NCI-H748 treated with DMSO at 0.1 percent for 48 hours (cell line): ENCODE results near the gene SDR42E2.
"Not testable (repeated sequence)": the region's sequence is repeated elsewhere in the genome, so short reads cannot be mapped to it uniquely, and the experiment has no call there.

Experiments used
- DNase-seq: peaks from one replicate; lab custom pipeline; 2025; lab: John Stamatoyannopoulos, UW

The SDR42E2 gene

DNA sequence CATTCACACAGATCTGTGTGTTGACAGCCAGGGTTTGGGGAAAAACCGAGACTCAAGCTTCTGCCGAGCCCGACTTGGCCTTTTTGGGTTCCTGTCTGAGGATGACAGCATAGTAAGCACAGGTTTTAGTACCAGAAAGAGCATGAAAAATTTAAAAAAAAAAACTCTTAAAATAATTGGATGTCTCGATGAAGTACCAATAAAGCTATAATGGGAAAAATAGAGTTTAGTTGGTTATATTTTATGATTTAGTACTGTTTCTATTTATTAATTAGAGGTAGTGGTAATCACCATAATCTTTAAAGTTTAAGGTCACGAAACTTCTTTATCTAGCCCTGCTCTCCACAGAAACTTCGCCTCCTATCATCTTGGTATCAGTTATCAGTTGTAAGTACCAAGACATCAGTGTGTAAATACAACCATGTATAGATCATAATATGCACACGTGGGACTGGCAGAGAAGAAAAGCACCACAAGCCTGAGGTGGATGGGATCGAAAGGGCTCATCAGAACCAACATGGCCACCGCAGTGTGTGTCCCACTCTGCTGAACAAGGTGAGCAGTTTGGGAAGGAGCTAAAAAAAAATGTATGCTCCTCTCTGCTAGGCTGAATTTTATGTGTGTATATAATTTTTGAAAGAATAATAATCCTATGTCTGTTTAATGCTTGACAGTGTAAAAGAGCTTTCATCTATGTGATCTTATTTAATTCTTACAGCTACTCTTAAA lies 29.4 kb downstream of the SDR42E2 start:
- DNase-seq: no peak

- DNase-seq: peak; percentile 21
Observed at GRCh38 chr16:22192261-22193062, 30.2 kb downstream of the SDR42E2 start.

DNA sequence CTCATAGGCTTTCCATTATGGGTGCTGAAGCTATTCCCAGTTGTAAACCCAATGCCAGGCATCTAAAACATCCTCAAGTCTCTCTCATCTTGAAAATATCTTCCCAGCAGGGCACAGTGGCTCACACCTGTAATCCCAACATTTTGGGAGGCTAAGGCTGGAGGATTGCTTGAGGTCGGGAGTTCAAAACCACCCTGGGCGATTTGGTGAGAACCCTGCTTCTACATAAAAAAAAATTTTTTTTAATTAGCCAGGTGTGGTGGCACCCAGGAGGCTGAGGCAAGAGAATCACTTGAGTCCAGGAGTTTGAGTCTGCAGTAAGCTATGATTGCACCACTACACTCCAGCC lies 30.7 kb downstream of the SDR42E2 start:
- no peak for DNase-seq

DNA sequence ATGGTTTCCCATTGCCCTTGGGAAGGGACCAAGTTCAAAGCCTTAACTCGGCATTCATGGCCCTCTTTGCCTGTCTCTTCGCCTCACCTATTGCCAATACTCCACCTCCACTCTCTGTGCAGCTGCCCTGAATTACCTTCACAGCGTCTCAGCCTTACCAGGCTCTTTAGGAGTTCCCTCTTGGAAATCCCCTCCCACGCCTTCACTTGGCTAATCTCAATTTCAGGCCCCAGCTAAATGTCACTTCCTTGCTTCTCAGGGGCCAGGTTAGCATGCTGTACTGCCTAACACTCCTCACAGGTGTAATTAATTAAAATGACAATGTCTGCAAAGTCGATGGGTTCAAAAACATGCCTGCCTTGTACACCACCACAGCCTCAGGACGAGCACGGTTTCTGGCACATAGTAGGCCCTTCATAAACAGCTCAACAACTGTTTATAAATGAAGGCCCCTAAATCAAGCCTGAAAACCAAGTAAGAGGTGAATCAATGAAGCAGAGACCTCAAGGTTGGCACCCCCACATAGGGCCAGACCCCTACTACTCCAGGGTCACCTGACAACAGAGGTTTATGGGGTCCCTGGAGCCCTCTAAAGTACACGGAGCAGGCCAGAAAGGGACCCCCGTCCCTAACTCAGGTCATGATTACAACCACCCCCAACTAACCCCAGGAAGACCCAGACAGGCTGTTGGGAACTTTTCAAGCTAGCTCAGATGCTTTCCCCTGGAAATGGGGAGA lies 32.6 kb downstream of the SDR42E2 start:
- DNase-seq: no peak

GRCh38 chr16:22195445-22195694 lies 33.1 kb downstream of the SDR42E2 start:
- no peak for DNase-seq

DNA sequence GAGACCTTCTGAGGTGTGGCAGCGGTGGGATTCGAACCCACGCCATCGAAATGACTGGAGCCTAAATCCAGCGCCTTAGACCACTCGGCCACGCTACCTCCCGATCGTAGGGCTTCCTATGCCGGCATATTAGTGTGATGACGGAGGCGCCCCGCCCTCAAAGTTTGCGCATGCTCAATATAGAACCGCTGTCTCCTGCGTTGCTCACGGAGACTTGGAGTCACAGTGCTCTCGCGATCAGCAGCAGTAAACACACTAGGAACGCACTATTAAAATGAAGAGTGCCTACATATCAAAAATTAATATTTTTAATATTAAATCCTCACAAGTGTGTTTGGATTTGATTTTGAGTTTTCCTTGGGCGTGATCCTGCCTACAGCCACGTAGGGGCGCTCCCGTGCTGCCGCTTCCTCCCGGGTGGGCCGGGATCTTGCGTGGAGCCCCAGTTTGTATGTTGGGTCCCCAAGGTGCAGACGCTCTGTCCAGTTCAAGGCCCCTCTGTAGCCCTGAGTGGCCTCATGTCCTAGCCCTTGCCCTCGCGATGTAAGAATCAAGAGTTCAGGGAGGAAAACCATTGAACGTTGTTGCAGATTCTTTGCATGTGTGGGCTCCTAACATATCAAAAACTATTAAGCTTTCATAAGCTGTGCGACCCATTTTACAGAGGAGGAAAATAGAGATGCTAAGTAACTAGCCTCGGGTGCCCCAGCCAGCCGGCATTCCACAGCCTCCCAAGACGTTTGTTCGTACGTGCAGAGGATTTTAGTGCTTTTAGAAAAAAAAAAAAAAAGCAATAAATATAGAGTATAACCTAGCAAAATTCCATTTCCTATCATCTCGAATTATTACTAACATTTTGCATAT lies 33.6 kb downstream of the SDR42E2 start:
- DNase-seq: peak; percentile 63

GRCh38 chr16:22196559-22197168 lies 34.4 kb downstream of the SDR42E2 start:
- DNase-seq: not testable (repeated sequence)

DNA sequence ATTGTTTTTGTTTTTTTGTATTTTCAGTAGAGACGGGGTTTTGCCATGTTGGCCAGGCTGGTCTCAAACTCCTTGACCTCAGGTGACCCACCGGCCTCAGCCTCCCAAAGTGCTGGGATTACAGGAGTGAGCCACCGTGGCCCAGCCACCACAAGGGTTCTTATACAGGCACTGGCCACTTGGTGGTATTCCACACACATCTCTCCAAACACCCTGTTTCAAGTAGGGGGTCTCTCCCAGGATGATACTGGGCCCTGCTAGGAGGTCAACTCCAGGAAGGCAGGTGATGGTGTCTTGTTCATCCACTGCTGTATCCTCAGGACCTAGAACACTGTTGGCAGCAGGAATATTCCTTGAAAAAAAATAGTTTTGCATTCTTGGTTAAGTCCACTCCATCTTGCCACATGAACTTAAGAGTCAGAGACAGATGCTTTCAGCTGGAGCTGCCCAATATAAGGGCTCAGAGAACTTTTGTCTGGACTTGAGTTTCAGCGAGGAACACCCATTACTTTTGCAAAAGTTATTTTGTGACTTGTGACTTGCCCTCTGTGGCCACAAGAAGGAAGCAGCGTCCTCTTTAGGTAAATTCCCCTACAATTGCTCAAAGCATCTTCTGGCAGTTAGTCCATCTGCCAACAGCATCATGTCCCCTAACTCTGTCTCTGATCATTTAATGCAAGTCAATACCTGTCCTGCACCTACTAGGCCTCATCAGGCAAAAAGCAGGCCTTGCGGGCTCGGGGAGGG lies 36.4 kb downstream of the SDR42E2 start:
- DNase-seq: no peak

- DNase-seq: no peak
Observed at GRCh38 chr16:22202261-22202637, 39.9 kb downstream of the SDR42E2 start.

GRCh38 chr16:22203091-22203490 lies 40.8 kb downstream of the SDR42E2 start:
- DNase-seq: no peak

- DNase-seq: no peak
Observed at GRCh38 chr16:22204091-22204655, 41.9 kb downstream of the SDR42E2 start.

- DNase-seq: no peak
Observed at GRCh38 chr16:22205577-22206012, 43.3 kb downstream of the SDR42E2 start.

DNA sequence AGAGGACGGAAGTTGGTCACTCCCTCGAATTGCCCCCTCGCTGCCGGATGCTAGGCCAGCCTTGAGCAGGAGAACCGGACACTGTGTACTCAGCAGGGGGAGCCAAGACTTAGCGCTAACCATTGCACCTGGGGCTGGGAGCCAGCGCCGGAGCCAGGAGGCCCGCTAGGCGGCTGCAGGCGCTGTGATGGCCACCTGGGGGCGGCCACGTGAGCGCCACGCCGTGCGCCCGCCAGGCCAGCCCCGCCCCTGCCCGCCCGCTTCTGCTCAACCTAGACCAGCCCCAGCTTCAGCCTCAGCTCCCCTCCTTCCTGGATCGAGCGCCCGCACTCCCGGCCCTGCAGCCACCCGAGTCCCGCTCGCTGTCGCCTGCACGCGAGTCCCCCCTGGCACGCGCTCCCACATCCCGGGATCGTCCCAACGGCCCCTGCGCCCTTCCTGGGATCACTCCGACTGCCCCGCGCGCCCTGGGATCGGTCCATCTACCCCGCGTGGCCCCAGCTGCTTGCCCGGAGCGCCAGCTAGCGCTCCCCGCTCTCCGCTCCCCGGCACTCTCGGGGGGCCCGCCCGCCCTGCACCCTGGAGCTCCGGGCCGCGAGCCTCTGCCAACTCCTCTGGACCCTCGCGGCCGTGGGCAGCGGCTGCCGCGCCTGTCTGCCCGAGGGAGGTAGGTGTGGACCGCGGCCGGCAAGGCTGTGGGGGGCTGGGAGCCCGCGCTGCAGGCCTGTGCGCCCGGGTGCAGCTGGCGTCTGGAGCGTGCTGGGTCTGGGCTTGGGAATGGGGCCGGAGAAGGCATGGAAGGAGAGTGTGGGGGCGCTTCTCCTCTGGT lies 43.9 kb downstream of the SDR42E2 start, which contains the start of gene EEF2K:
Gene EEF2K, plus strand, starts transcription at position 266 of the 829 bp plus-strand sequence. CDS start 19,452 bp downstream, outside the sequence.
- DNase-seq: peak; percentile 76

GRCh38 chr16:22206842-22207714 lies 44.8 kb downstream of the SDR42E2 start:
- DNase-seq: no peak

DNA sequence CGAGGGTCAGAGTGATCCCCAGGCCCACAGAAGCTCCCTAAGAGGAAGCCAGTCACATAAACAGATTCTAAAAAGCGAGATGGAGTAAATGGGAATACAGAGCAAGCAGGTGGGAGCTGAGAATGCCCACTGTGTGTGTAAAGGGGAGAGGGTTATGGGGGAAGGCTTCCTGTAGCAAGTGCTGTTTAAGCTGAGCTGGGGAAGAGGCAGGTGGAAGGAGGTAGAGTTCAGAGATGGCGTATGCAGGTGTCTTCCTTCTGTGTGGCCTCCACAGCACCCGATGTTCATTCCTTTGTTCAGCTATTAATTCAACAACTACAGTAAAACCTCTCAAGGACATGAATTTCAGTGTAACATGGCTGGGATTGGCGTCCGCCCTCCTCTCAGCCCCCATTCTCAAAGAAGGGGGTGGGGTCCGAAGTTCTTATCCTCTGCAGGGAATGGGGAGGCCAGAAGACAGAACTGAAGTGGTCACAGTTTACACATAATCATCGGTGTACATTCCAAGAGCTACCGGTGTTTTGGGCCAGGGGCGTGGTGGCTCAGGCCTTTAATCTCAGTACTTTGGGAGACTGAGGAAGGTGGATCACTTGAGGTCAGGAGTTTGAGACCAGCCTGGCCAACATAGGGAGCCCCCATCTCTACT lies 45.5 kb downstream of the SDR42E2 start:
- no peak for DNase-seq

GRCh38 chr16:22210285-22210684 lies 48.0 kb downstream of the SDR42E2 start:
- DNase-seq: no peak

DNA sequence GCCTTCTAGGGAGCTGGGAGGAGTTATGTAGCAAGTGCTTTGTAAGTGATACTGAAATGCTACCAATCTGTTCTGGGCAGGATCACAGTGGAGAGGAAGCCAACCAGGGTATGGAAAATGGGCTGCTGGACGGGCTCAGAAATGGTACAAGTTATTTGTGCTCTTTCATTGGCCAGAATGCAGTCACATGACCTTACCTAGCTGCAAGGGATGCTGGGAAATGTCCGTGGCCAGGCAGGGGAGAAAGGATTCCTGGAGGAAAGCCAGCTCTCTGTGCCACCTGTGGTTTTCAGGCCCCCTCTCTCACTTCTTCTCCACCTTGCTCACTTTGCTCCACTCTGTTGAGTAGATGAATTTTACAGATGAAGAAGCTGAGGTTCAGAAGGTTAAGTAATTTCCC lies 48.5 kb downstream of the SDR42E2 start:
- no peak for DNase-seq

GRCh38 chr16:22213236-22213635 lies 50.9 kb downstream of the SDR42E2 start:
- no peak for DNase-seq
